ENCODE data around the gene SUGCT.
"Not testable (repeated sequence)": the region's sequence is repeated elsewhere in the genome, so short reads cannot be mapped to it uniquely, and the experiment has no call there.

DNA sequence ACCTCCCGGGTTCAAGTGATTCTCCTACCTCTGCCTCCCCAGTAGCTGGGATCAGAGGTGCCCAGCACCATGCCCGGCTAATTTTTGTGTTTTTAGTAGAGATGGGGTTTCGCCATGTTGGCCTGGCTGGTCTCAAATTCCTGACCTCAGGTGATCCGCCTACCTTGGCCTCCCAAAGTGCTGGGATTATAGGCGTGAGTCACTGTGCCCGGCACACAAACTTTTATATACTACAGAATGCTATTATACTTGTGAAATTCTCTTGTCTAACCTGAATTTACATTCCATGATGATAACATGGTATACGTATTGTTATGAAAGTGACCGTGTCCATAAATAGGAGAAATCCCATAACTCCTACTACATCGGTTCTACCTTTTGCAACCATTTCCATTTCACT, 17.6 kb upstream of the SUGCT start:
- not testable (repeated sequence) for TF ChIP-seq EZH2 (IDR thresholded peaks at IDR 0.05; ENCODE audit: borderline replicate concordance, low read depth, low read length, severe bottlenecking)
- TF ChIP-seq, protein P1, sequence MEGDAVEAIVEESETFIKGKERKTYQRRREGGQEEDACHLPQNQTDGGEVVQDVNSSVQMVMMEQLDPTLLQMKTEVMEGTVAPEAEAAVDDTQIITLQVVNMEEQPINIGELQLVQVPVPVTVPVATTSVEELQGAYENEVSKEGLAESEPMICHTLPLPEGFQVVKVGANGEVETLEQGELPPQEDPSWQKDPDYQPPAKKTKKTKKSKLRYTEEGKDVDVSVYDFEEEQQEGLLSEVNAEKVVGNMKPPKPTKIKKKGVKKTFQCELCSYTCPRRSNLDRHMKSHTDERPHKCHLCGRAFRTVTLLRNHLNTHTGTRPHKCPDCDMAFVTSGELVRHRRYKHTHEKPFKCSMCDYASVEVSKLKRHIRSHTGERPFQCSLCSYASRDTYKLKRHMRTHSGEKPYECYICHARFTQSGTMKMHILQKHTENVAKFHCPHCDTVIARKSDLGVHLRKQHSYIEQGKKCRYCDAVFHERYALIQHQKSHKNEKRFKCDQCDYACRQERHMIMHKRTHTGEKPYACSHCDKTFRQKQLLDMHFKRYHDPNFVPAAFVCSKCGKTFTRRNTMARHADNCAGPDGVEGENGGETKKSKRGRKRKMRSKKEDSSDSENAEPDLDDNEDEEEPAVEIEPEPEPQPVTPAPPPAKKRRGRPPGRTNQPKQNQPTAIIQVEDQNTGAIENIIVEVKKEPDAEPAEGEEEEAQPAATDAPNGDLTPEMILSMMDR (IDR thresholded peaks at IDR 0.05; ENCODE audit: borderline replicate concordance, extremely low read depth, low read length, poor library complexity, severe bottlenecking), result not testable (repeated sequence)

Data from DND-41 (cell line).